GM18907 (cell line): ENCODE data around the gene TTC3.
"Not testable (repeated sequence)": the region's sequence is repeated elsewhere in the genome, so short reads cannot be mapped to it uniquely, and the experiment has no call there.

Experiments used
- ATAC-seq: cut with Tn5 transposase; IDR thresholded peaks from one replicate; pipeline ENCODE4 v1.9.1; 2021; ENCODE audit warnings: mild to moderate bottlenecking, moderate library complexity; ENCODE audit not compliant: unreplicated experiment

Gene TTC3

GRCh38 chr21:37219761-37220432, 146.8 kb downstream of the TTC3 start:
- ATAC-seq: no peak

DNA sequence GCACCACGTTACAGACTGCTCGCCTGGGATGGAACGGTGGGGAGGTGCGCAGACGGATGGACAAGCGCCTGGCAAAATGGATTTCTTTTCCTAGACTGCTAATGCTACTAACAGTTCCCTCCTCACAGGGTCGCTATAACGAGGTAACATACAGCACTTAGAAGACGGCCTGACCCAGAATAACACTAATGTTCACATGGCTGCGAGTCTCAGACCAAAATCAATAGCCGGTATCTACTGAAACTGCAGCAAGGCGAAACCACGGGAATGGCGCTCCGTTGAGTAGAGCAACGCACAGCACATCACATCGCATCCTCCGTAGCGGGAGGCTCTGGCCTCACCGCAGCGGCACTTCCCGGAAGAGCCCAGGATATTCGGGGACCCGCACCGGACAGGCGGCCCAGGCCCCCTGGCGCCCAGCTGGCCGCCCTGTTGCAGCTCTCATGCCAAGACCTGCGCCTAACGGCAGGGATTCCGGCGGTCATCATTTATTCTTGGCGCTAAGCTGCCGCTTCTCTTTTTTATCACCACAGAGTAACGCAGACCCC, 147.5 kb downstream of the TTC3 start:
- ATAC-seq: peak; percentile 46

- peak; percentile 88 for ATAC-seq
Observed at GRCh38 chr21:37220981-37221664, 148.1 kb downstream of the TTC3 start.

DNA sequence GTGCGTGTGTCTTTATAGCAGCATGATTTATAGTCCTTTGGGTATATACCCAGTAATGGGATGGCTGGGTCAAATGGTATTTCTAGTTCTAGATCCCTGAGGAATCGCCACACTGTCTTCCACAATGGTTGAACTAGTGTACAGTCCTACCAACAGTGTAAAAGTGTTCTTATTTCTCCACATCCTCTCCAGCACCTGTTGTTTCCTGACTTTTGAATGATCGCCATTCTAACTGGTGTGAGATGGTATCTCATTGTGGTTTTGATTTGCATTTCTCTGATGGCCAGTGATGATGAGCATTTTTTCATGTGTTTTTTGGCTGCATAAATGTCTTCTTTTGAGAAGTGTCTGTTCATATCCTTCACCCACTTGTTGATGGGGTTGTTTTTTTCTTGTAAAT, 149.2 kb downstream of the TTC3 start:
- not testable (repeated sequence) for ATAC-seq

DNA sequence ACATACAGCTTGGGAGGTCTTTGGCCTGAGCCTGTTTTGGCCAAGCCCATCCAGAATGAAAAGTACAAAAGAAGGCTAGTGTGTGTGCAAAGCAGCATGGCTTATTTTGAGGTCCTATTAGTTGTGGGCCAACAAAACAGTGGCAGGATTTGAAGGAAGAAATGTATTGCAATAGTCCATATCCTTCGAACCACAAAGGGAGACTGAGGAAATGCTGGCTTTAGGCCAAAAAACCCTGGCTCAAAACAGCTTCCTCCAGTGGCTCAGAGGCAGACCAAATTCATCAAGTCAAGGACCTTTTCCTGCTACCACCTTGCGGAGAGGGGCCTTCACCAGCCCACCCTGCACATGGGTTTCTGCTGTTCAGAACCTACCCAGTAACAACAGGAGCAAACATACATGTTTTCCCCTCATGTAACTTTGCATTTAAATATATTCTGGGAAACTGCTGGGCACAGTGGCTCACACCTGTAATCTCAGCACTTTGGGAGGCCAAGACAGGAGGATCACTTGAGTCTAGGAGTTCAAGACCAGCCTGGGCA, 150.8 kb downstream of the TTC3 start:
- no peak for ATAC-seq

GRCh38 chr21:37224861-37225839, 152.1 kb downstream of the TTC3 start:
- ATAC-seq: no peak

DNA sequence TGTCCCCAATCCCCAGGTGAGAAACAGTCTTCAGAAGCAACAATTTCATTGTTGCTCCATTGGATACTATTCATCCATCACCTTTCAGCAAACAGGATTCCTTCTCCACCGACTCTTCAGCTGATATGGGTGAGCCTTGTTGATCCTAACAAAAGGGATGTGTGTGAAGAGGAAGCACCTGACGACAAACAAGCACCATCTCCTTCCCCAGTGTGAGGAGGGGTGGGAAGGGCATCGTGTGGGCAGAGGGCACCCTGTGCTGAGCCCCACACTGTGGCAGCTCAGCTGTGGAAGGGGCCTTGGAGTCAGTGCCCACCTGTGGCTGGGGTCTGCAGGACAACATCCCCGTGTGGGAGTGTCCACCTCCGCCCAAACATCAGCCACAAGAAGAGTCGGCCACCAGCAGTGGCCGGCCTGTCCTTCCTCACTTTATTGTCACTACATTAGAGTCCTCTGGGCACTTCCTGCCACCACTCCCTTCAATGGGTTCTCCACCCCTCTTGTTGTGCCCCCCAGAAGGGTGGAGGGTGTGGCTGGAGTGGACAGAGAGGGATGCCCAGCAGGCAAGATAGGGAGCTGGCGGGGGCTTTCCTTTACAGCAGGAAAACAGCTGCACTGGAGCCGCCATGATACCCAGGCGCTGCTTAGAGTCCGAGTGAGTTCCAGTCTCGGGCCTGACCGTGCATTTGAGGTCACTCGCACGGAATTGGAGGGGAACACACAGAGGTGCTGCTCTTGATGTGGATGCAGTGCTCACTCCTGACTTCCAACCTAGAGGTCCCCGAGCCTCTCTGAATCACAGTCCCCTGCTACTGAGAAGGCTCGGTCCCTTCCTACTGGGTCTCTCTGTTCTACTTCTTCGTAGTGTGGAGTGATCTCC, 153.2 kb downstream of the TTC3 start:
- no peak for ATAC-seq

DNA sequence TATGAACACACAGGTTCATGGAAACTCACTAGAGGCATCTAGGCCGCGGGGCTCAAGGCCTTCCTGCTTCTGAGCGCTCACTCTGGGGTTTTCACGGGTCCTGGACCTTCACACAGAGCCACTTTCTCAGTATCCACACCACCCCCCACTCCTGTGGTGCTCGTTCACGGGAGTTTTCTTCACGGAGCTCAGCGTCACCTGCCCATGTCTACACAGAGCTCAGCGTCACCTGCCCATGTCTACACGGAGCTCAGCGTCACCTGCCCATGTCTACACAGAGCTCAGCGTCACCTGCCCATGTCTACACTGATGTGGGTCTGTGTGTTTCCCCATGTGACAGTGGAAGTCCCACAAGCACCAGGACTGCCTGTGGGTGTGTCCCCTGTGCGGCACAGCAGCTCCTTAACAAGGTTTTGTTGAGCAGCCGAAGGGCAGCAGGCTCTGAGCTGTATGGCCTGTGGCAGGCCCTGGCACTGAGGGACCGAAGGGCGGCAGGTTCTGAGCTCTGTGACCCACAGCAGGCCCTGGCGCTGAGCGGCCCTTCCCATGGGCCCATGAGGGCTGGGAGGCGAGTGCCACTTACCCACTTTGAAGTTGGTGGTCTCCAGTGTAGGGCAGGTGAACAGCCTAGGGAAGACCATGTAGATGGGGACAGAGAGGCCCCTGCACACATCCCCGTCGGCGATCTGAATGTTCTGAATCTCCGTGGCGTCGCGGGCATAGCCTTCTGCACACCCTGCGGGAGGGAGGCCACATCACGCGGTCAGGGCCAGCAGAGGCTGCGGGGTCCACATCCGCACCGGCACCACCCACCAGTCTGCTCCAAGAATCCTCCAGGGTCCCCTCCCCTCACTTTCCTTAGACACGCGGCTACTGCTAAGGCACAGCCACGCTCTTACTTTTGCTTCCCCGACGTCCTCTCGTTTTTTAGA, 154.3 kb downstream of the TTC3 start:
- no peak for ATAC-seq

DNA sequence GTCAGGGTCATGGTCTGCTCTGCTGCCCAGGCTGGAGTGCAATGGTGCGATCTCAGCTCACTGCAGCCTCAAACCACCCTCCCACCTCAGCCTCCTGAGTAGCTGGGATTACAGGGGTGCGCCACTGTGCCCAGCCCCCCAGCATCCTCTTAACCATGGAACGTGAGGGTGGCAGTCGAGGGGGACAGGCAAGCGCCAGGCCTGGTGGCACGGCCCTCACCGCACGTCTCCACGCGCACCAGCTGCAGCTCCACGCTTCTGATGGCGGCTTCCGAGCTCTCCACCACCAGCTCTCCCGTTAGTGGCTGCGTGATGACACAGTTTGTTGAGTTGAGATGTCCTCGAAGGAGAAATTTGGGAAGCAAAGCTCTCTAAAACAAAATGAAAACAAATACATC, 154.9 kb downstream of the TTC3 start:
- ATAC-seq: no peak

GRCh38 chr21:37230632-37231248, 157.7 kb downstream of the TTC3 start:
- ATAC-seq: no peak

DNA sequence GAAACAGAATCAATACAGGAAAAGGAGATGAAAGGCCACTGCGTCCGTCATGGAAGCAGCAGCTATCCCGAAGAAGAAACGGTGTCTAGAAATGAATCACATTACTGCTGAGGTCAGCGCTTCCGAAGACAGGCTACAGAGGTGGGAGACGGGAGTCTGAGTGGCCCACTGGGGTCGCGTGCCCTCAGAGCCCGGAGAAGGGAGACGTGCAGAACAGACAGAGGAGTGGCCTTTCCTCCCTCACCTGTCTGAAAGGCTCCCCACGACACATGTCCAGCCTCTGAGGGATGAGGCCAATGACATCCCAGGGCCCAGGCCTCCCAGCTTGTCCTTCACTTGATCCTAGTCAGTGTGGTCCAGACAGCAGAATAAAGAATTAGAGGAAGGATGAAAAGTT, 158.2 kb downstream of the TTC3 start:
- no peak for ATAC-seq

- no peak for ATAC-seq
Observed at GRCh38 chr21:37231671-37232070, 158.6 kb downstream of the TTC3 start.

GRCh38 chr21:37232274-37233018, 159.4 kb downstream of the TTC3 start:
- ATAC-seq: peak; percentile 57

- ATAC-seq: no peak
Observed at GRCh38 chr21:37233551-37234146, 160.6 kb downstream of the TTC3 start.

DNA sequence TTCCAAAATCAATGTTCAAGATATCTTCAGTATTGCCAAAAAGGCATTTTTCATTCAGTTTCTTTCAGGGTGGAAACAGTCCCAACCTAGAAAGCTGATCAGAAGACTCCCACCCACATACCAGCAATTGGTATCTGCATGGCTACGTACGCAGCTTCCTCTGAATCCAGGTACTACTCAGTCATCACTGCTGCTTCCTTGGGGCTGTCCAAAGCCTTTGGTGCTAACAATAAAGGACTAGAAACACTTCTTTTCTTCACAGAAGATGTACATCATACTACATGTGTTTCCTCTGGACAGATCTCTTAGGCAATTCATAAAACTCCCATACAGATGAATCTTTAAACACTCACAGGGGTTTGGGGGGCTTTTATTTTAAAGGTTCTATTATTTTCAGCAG, 164.3 kb downstream of the TTC3 start:
- no peak for ATAC-seq

DNA sequence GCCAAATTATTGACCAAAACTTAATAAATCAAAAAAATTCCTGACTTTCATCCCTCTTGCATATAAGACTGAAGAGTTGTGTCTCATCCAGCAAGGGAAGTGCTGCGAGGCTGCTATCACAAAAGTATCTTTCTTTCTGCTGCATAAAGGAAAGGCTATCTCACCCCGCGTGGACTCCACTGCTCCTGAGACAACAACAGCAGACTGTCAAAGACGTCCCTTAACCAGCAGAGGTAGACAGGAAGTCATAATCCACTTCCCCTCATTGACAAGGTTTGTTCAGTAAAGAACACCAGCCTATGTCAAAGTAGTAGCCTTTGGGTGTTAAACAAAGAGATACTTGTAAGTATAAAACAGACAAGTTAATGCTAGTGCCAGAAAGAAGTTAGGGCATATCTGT, 164.7 kb downstream of the TTC3 start:
- ATAC-seq: no peak

- ATAC-seq: no peak
Observed at GRCh38 chr21:37240978-37241377, 167.9 kb downstream of the TTC3 start.
